HEK293T (cell line): ENCODE measurements around the gene MON2.
A peak's percentile ranks its signal among the peaks of the same experiment; 100 is the strongest.

Source experiments
- CTCF ChIA-PET: fragments of 350-600 bp; formaldehyde crosslinking; extraction: SDS; loops from one replicate; lab custom pipeline; 2021; ENCODE audit warnings: antibody characterized with exemption, inconsistent platforms; lab: Yijun Ruan, JAX
- POLR2A ChIA-PET: fragments of 350-600 bp; formaldehyde crosslinking; extraction: SDS; loops from one replicate; lab custom pipeline; 2020; ENCODE audit warnings: antibody characterized with exemption, inconsistent platforms; lab: Yijun Ruan, JAX
- DNase-seq: peaks from one replicate; pipeline ENCODE4 v3.0.0; 2012; ENCODE audit warnings: mixed read lengths; ENCODE audit errors: extremely low spot score
- ARNT ChIP-seq: fragments of 450-650 bp; IDR thresholded peaks from 2 replicates; pipeline ENCODE4 v1.6.1; 2017; ENCODE audit warnings: mild to moderate bottlenecking
- BHLHE40 ChIP-seq: fragments of 450-650 bp; IDR thresholded peaks from 2 replicates; pipeline ENCODE4 v1.6.1; 2016; ENCODE audit warnings: mild to moderate bottlenecking, moderate library complexity, borderline replicate concordance
- CTBP1 ChIP-seq: fragments of 450-650 bp; IDR thresholded peaks from 2 replicates; pipeline ENCODE4 v1.6.1; 2016; ENCODE audit warnings: borderline replicate concordance
- ELF4 ChIP-seq: fragments of 450-650 bp; IDR thresholded peaks from 2 replicates; pipeline ENCODE4 v1.6.1; 2017; ENCODE audit warnings: antibody characterized with exemption
- FOXA1 ChIP-seq: fragments of 450-650 bp; IDR thresholded peaks from 2 replicates; pipeline ENCODE4 v1.6.1; 2016; ENCODE audit warnings: mild to moderate bottlenecking
- FOXK2 ChIP-seq: fragments of 450-650 bp; IDR thresholded peaks from 2 replicates; pipeline ENCODE4 v1.6.1; 2016; ENCODE audit warnings: mild to moderate bottlenecking
- FOXM1 ChIP-seq: fragments of 450-650 bp; IDR thresholded peaks from 2 replicates; pipeline ENCODE4 v1.6.1; 2017; ENCODE audit warnings: mild to moderate bottlenecking, borderline replicate concordance
- HDGF ChIP-seq: fragments of 450-650 bp; IDR thresholded peaks from 2 replicates; pipeline ENCODE4 v1.6.1; 2017; ENCODE audit warnings: antibody characterized with exemption, borderline replicate concordance
- L3MBTL2 ChIP-seq: fragments of 450-650 bp; conservative IDR thresholded peaks from 2 replicates; pipeline ENCODE4 v1.6.1; 2016; ENCODE audit warnings: mild to moderate bottlenecking
- LEF1 ChIP-seq: fragments of 450-650 bp; IDR thresholded peaks from 2 replicates; pipeline ENCODE4 v1.6.1; 2017; ENCODE audit warnings: mild to moderate bottlenecking, borderline replicate concordance
- NFRKB ChIP-seq: fragments of 450-650 bp; IDR thresholded peaks from 2 replicates; pipeline ENCODE4 v1.6.1; 2016; ENCODE audit warnings: mild to moderate bottlenecking, moderate library complexity
- PKNOX1 ChIP-seq: fragments of 450-650 bp; IDR thresholded peaks from 2 replicates; pipeline ENCODE4 v1.6.1; 2016
- SP1 ChIP-seq: fragments of 450-650 bp; IDR thresholded peaks from 2 replicates; pipeline ENCODE4 v1.6.1; 2017
- SUZ12 ChIP-seq: fragments of 450-650 bp; IDR thresholded peaks from 2 replicates; pipeline ENCODE4 v1.6.1; 2016; ENCODE audit warnings: mild to moderate bottlenecking
- TARDBP ChIP-seq: fragments of 450-650 bp; IDR thresholded peaks from 2 replicates; pipeline ENCODE4 v1.6.1; 2016

Gene MON2

GRCh38 chr12:62643486-62643885, 176.9 kb downstream of the MON2 start:
- no peak for TF ChIP-seq SP1
- no peak for TF ChIP-seq CTBP1
- no peak for TF ChIP-seq FOXK2
- TF ChIP-seq BHLHE40, result no peak
- no peak for TF ChIP-seq TARDBP
- no peak for TF ChIP-seq NFRKB
- no peak for TF ChIP-seq PKNOX1
- TF ChIP-seq FOXM1, result no peak
- TF ChIP-seq ELF4, result no peak
- TF ChIP-seq SUZ12, result no peak
- TF ChIP-seq HDGF, result no peak
- TF ChIP-seq LEF1, result no peak
- ChIA-PET CTCF (no interaction called here), POLR2A (interaction anchor here (0.7 kb wide), 1 partner anchor 8 kb away, joined by 3 read pairs; no protein-coding TSS in a partner anchor)
- DNase-seq, result no peak

- CTCF ChIA-PET, result no interaction called here
These were observed 179.9 kb downstream of the MON2 start for GRCh38 chr12:62646566-62646965.

GRCh38 chr12:62647586-62647985, 181.0 kb downstream of the MON2 start:
- no peak for DNase-seq
- POLR2A ChIA-PET, result no interaction called here
- CTCF ChIA-PET, result no interaction called here
- TF ChIP-seq FOXM1 (no peak), ARNT (no peak), HDGF (no peak), BHLHE40 (no peak)

More at GRCh38 chr12:62646566-62646965, 179.9 kb downstream of the MON2 start:
- TF ChIP-seq BHLHE40 (no peak), TARDBP (no peak), HDGF (no peak), L3MBTL2 (no peak), SP1 (no peak), ELF4 (no peak), FOXA1 (no peak), CTBP1 (no peak), PKNOX1 (no peak), ARNT (no peak), FOXM1 (no peak), SUZ12 (no peak)
- no peak for DNase-seq
- POLR2A ChIA-PET, result no interaction called here

- no peak for DNase-seq
- TF ChIP-seq PKNOX1, result peak; percentile 73
- no peak for TF ChIP-seq HDGF
- no peak for TF ChIP-seq FOXK2
- CTCF ChIA-PET, result no interaction called here
- POLR2A ChIA-PET, result no interaction called here
These were observed 182.9 kb downstream of the MON2 start for GRCh38 chr12:62649412-62650138.
